SJCRH30 (cell line): ENCODE measurements around the gene PTK7. TPM values are rescaled to one million over a fixed set of nuclear protein-coding genes. Genes with fewer than 3 reads are reported as not detected.

Experiments used
- DNase-seq, 2 experiments: peaks; one replicate each; pipeline ENCODE4 v3.0.0-alpha.2; 2015 to 2020
- H3K27ac ChIP-seq: fragments of 250-450 bp; sonication (Bioruptor Pico); 2 replicates; pipeline ENCODE4 v1.5.1; 2020; ENCODE audit warnings: mild to moderate bottlenecking, moderate library complexity
- H3K27me3 ChIP-seq: fragments of 250-450 bp; sonication (Bioruptor Pico); 2 replicates; pipeline ENCODE4 v1.5.1; 2020; ENCODE audit warnings: mild to moderate bottlenecking, moderate library complexity
- H3K36me3 ChIP-seq: fragments of 250-450 bp; sonication (Bioruptor Pico); 2 replicates; pipeline ENCODE4 v1.5.1; 2020; ENCODE audit warnings: mild to moderate bottlenecking, moderate library complexity
- H3K4me1 ChIP-seq: fragments of 250-450 bp; sonication (Bioruptor Pico); 2 replicates; pipeline ENCODE4 v1.5.1; 2020; ENCODE audit warnings: mild to moderate bottlenecking, moderate library complexity
- H3K4me3 ChIP-seq: fragments of 250-450 bp; sonication (Bioruptor Pico); 2 replicates; pipeline ENCODE4 v1.5.1; 2020; ENCODE audit warnings: mild to moderate bottlenecking, moderate library complexity
- H3K9me3 ChIP-seq: fragments of 250-450 bp; sonication (Bioruptor Pico); replicated peaks from 2 replicates; pipeline ENCODE4 v1.5.1; 2020; ENCODE audit warnings: mild to moderate bottlenecking, moderate library complexity
- total RNA-seq: library from RNA; depleted of rRNA; stranded (reverse); fragments of >200 nt; shearing (Covaris generic); gene quantifications from 2 replicates; pipeline ENCODE4 v1.2.3, GENCODE V29; 2014

PTK7 gene
- total RNA-seq, 1 experiment from 2014 or later = 88.3 TPM

DNA sequence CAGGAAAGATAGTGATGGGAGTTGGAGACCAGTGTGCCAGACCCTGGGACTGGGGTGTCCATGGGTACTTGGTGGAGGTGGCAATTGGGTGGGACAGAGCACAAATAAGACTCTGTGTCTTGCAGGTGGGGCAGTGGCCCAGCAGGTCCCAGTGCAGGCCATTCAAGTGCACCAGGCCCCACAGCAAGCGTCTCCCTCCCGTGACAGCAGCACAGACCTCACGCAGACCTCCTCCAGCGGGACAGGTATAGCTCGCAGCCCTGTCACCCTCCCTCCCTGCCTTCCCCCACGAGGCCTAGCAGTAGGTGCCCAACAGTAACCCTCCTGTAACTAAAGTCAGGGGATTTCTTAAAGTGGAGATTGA, 100.3 kb downstream of the PTK7 start:
- no peak overlapping the region for H3K27ac ChIP-seq
- peaks cover 14% of the 10 kb centered on the region for H3K4me1 ChIP-seq
- peaks cover 16% of the 10 kb centered on the region for H3K36me3 ChIP-seq
- no peak for DNase-seq
- H3K27me3 ChIP-seq = no peaks in the 10 kb centered on the region
- H3K9me3 ChIP-seq = no peaks in the 10 kb centered on the region
- no peak overlapping the region for H3K4me3 ChIP-seq

DNA sequence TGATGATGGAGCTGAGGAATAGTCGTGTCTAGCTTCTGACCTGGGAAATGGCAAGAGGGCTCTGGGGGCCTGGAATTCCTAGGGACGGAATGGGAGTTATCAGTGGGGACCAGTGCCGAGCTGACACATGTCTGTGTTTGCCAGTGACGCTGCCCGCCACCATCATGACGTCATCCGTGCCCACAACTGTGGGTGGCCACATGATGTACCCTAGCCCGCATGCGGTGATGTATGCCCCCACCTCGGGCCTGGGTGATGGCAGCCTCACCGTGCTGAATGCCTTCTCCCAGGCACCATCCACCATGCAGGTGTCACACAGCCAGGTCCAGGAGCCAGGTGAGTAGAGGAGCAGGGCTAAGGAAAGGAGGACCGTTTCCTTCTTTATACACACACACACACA, 102.0 kb downstream of the PTK7 start:
- H3K27ac ChIP-seq = no peak overlapping the region
- H3K27me3 ChIP-seq = no peaks in the 10 kb centered on the region
- H3K4me1 ChIP-seq = peaks cover 12% of the 10 kb centered on the region
- no peaks in the 10 kb centered on the region for H3K9me3 ChIP-seq
- H3K4me3 ChIP-seq = no peak overlapping the region
- no peak for DNase-seq
- peaks cover 16% of the 10 kb centered on the region for H3K36me3 ChIP-seq

DNA sequence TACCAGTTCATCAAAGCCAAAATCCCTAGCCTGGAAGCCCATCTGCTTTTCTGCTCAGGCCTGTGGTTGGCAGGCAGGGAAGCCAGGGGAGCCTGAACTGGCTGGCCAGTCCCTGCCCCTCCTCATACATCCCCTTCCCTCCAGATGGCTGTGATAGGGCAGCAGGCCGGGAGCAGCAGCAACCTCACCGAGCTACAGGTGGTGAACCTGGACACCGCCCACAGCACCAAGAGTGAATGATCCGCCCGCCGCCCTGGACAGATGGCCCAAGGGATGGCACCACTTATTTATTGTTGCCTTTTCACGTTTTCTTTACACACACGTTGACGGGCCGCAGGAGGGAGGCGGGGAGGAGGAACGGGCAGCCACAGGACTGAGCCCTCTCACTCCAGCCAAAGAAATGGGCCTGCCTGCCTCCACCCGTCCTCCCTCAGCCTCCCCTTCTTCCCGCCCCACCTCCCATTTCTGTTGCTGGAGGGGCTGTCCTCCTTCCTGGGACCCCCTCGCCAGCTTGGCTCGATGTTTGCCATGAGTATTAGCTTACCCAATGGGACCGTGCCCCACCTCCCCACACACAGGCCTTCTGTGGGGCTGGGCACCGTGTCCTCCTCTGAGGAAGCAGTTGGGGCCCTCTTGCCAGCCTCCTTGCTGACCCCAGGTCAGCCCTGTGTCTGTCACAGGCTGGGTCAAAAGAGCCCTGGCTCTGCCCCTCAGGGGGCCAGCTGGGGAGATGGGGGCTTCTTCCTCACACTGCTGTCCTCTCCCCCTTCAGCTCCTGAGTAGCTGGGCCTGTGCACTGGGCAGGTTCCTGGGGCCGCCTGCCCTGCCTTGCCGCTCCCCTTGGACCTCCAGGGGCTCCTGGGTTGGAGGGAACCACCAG, 103.1 kb downstream of the PTK7 start:
- H3K27ac ChIP-seq = no peak overlapping the region
- no peaks in the 10 kb centered on the region for H3K27me3 ChIP-seq
- H3K36me3 ChIP-seq = peaks cover 16% of the 10 kb centered on the region
- no peak for DNase-seq
- no peaks in the 10 kb centered on the region for H3K9me3 ChIP-seq
- H3K4me3 ChIP-seq = no peak overlapping the region
- H3K4me1 ChIP-seq = peaks cover 6% of the 10 kb centered on the region; the same call in 1 of the 2 replicates

DNA sequence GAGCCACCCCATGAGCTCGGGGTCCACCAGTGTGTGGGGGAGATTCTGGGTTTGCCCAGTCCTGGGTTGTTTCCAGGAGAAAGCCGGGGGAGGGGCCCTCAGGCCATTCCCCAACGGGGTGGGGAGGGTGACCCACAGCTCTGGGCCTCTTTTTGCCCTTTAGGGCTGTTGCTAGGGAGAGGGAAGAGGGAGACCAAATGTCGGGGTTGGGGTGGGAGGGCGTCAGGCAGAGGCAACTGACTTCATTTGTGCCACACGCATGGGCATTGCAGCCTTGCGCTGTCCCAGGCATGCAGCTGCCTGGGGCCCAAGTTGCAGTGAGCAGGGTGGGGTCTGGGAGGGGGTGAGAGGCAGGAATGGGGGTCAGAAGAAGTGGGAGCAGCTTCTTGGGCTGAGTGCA, 103.9 kb downstream of the PTK7 start:
- H3K27me3 ChIP-seq = no peaks in the 10 kb centered on the region
- no peak overlapping the region for H3K4me3 ChIP-seq
- no peak for DNase-seq
- H3K36me3 ChIP-seq = peaks cover 19% of the 10 kb centered on the region
- peaks cover 3% of the 10 kb centered on the region; the same call in 1 of the 2 replicates for H3K4me1 ChIP-seq
- no peaks in the 10 kb centered on the region for H3K9me3 ChIP-seq
- no peak overlapping the region for H3K27ac ChIP-seq

DNA sequence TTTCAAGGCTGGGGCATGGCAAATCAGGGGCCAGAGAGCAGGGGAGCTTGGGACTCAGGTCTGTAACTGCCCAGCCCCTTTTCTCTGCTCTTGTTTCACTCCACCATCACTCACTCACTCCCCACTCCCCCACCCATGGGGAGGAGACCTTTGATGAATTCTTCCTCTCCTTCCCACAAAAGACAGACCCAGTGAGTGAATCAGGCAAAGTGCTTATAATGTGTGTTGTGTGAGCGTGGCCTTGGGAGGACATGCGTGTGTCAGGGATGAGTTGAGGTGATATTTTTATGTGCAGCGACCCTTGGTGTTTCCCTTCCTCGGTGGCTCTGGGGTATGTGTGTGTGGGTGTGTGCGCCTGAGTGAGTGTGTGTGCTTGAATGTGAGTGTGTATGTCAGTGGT, 104.9 kb downstream of the PTK7 start:
- Histone ChIP-seq H3K27ac (no peak overlapping the region), H3K4me3 (no peak overlapping the region), H3K36me3 (peaks cover 20% of the 10 kb centered on the region), H3K27me3 (no peaks in the 10 kb centered on the region), H3K9me3 (no peaks in the 10 kb centered on the region), H3K4me1 (0 out of 2 replicates have a peak, but pooled peaks cover 2% of the 10 kb centered on the region)
- DNase-seq = no peak

DNA sequence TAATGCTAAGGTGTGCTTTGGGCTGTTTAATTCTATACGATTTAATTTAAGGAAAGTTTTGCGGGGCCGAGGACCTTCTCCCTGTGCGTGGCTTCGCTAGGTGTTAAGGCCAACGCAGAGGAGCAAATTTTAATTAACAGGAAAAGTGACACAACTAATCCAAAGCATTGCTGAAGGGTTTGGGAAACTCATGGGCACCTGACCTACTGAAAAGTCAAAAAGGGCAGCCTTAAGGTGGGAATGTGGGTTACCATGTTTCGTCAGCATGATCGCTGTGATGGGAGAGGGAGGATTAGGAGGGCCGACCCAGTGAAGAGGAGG, 105.5 kb downstream of the PTK7 start:
- peaks cover 20% of the 10 kb centered on the region for H3K36me3 ChIP-seq
- no peaks in the 10 kb centered on the region for H3K27me3 ChIP-seq
- H3K9me3 ChIP-seq = no peaks in the 10 kb centered on the region
- H3K27ac ChIP-seq = peak overlapping the region; percentile 13; the same call in 1 of the 2 replicates
- DNase-seq = no peak
- H3K4me1 ChIP-seq = 0 out of 2 replicates have a peak, but pooled peaks cover 2% of the 10 kb centered on the region
- H3K4me3 ChIP-seq = peak overlapping the region; percentile 71

DNA sequence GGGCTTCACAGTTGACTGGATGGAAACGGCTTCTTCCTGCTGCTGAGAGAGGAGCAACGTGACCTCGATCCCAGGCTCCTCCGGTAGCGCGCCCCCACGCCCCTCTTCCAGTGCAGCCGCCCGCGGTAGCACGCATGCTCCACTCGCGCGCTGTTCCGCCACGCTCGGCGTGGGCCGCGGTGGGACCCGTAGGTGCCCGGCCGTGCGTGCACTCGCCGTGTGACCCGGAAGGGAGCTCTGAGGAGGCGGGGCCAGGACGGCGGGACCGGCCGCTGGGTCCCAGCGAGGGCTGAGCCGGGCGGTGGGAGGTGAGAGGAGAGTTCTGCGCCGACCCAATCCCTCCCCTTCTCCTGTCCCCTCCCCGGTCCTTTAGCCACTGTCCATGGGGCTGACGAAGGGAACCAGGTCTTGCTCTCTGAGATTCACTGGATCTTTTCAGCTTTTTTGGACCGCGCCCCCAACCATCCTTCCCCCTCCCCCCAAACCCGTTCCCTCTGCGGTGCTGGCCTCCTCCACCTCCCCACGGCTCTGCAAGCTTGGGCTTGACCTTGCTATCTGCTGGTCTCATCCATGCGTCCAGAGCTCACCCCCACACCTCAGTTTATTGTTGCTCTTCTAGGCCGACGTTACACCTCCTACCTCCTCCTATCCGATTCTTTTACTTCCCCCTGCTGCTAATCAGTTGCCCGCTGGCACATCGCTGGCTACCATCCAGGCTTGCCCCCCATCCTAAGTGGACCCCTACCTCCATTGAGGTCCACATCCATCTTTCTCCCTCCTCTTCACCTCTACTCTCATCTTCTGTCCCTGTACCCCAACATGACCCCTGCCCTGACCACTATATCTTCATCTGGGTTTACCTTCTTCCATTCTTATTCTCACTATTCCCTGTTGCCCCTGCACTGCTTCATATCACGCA, 106.1 kb downstream of the PTK7 start, which contains the start of gene CUL9:
Gene CUL9 (plus strand): TSS at position 255 of the 919 bp plus-strand sequence. CDS start 2,115 bp downstream, outside the sequence.
- Histone ChIP-seq H3K27ac (peak within 1 kb of the TSS; percentile 13; the same call in 1 of the 2 replicates), H3K36me3 (peaks cover 20% of the 10 kb centered on the region), H3K27me3 (no peaks in the 10 kb centered on the region), H3K9me3 (no peaks in the 10 kb centered on the region), H3K4me3 (peak within 1 kb of the TSS; percentile 71), H3K4me1 (0 out of 2 replicates have a peak, but pooled peaks cover 2% of the 10 kb centered on the region)
- DNase-seq = peak; percentile 81

DNA sequence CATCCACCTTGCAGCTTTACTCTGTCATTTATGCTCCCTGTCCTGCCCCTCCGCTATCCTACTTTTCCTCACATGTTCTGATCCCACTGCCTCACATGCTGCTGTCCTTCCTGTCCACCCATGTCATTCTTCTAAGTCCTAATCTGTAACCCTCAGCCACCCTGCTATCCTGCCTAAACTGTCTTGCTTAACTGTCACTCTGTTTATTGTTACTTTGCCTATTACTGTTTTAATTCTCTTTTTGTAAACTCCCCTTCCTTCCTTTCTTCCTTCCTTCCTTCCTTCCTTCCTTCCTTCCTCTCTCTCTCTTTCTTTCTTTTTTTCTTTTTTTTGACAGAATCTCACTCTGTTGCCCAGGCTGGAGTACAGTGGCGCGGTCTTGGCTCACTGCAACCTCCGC, 107.3 kb downstream of the PTK7 start:
- no peaks in the 10 kb centered on the region for H3K9me3 ChIP-seq
- H3K27ac ChIP-seq = no peak overlapping the region
- DNase-seq = no peak
- peaks cover 20% of the 10 kb centered on the region for H3K36me3 ChIP-seq
- H3K4me1 ChIP-seq = 0 out of 2 replicates have a peak, but pooled peaks cover 2% of the 10 kb centered on the region
- H3K4me3 ChIP-seq = no peak overlapping the region
- H3K27me3 ChIP-seq = no peaks in the 10 kb centered on the region

DNA sequence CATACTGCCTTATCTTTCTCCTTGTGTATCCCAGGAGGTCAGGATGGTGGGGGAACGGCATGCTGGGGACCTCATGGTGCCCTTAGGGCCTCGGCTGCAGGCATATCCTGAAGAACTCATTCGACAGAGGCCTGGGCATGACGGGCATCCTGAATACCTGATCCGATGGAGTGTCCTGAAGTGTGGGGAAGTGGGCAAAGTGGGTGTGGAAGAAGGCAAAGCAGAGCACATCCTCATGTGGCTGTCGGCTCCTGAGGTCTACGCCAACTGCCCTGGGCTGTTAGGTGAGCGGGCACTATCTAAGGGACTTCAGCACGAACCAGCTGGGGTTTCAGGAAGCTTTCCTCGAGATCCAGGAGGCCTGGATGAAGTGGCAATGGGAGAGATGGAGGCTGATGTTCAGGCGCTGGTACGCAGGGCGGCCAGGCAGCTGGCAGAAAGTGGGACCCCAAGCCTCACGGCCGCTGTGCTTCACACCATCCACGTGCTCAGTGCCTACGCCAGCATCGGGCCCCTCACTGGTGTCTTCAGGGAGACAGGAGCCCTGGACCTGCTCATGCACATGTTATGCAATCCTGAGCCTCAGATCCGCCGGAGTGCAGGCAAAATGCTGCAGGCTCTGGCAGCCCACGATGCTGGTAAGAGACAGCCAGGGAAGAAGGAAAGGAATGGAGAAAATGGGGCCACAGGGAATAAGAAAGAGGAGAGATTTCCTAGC, 108.3 kb downstream of the PTK7 start:
- no peak overlapping the region for H3K27ac ChIP-seq
- H3K27me3 ChIP-seq = no peaks in the 10 kb centered on the region
- no peaks in the 10 kb centered on the region for H3K9me3 ChIP-seq
- 0 out of 2 replicates have a peak, but pooled peaks cover 2% of the 10 kb centered on the region for H3K4me1 ChIP-seq
- no peak for DNase-seq
- H3K36me3 ChIP-seq = peaks cover 14% of the 10 kb centered on the region
- H3K4me3 ChIP-seq = no peak overlapping the region

DNA sequence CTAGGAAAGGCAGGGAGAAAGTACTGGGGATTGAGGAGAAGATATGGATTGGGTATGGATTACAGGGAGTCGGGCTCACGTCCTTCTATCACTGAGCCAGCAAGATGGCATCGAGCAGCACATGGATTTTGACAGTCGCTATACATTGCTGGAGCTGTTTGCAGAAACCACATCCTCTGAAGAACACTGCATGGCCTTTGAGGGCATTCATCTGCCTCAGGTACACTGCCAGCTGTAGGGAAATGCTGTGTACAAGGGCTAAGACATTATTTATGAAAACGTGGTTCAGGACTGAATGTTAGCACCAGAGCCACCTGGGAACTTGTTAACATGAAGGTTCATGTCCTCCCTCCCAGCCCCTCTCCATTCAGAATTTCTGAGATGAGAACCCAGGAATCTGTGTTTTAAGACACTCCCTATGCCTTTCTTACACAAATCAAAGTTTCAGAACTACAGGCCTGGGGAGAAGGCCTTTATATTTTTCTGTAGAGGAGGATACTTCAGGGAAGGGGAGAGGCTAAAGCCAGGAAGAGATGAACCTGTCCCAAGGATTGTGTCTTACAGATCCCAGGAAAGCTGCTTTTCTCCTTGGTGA, 109.4 kb downstream of the PTK7 start:
- Histone ChIP-seq H3K4me1 (0 out of 2 replicates have a peak, but pooled peaks cover 2% of the 10 kb centered on the region), H3K27ac (no peak overlapping the region), H3K36me3 (peaks cover 14% of the 10 kb centered on the region), H3K4me3 (no peak overlapping the region), H3K27me3 (no peaks in the 10 kb centered on the region), H3K9me3 (no peaks in the 10 kb centered on the region)
- DNase-seq = no peak

DNA sequence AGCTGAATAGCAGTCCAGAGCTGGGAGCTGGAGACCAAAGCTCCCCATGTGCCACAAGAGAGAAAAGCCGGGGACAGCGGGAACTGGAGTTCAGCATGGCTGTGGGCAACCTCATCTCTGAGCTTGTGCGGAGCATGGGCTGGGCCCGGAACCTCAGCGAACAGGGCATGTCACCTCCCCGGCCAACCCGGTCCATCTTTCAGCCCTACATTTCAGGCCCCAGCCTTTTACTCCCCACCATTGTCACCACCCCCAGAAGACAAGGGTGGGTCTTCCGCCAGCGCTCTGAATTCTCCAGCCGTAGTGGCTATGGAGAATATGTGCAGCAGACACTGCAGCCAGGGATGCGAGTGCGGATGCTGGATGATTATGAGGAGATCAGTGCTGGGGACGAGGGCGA, 109.9 kb downstream of the PTK7 start:
- H3K9me3 ChIP-seq = no peaks in the 10 kb centered on the region
- no peaks in the 10 kb centered on the region for H3K27me3 ChIP-seq
- H3K27ac ChIP-seq = no peak overlapping the region
- H3K4me3 ChIP-seq = no peak overlapping the region
- H3K36me3 ChIP-seq = peaks cover 11% of the 10 kb centered on the region
- 0 out of 2 replicates have a peak, but pooled peaks cover 2% of the 10 kb centered on the region for H3K4me1 ChIP-seq
- no peak for DNase-seq

DNA sequence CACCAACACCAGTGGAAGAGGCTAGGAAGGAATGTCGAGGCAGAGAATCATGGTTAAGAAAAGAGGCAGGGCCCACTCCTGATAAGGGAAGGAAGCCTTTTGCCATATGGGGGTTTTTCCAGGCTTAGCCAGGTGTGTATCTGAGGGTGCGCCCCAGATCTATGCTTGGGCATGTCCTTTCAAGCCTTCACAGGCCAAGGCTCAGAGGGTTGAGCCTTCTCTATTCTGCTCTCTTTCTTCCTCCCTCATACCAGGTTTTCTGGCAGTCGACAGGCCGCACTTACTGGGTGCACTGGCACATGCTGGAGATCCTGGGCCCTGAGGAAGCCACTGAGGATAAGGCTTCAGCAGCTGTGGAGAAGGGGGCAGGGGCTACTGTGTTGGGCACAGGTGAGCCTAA, 110.6 kb downstream of the PTK7 start:
- no peak for DNase-seq
- no peaks in the 10 kb centered on the region for H3K9me3 ChIP-seq
- H3K4me3 ChIP-seq = no peak overlapping the region
- H3K27ac ChIP-seq = no peak overlapping the region
- H3K27me3 ChIP-seq = no peaks in the 10 kb centered on the region
- peaks cover 11% of the 10 kb centered on the region for H3K36me3 ChIP-seq
- no peaks in the 10 kb centered on the region for H3K4me1 ChIP-seq

DNA sequence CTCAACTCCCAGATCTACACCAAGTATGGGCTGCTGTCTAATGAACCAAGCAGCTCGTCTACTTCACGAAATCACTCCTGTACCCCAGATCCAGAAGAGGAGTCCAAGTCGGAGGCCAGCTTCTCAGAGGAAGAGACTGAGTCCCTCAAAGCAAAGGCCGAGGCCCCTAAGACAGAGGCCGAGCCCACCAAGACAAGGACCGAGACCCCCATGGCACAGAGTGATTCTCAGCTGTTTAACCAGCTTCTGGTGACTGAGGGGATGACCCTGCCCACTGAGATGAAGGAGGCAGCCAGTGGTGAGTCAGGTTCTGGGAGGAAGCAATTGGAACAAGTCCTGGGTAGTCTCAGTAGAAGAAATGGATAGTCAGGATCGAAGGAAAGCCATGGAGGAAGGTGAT, 111.7 kb downstream of the PTK7 start:
- no peak for DNase-seq
- Histone ChIP-seq H3K36me3 (peaks cover 11% of the 10 kb centered on the region), H3K9me3 (no peaks in the 10 kb centered on the region), H3K4me1 (no peaks in the 10 kb centered on the region), H3K4me3 (no peak overlapping the region), H3K27me3 (no peaks in the 10 kb centered on the region), H3K27ac (no peak overlapping the region)

DNA sequence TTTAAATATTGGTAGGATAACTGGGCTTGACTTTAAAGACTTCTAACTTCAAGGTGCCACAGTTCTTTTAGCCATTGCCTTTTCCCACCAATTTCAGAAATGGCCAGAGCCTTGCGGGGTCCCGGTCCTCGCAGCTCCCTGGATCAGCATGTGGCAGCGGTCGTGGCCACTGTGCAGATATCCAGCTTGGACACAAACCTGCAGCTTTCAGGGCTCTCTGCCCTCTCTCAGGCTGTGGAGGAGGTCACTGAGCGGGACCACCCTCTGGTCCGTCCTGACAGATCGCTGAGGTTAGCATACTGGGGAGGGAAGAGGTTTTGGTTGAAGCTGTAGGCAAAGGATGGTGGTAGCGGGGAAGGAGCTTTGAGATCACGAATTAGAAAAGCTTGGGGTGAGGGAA, 112.3 kb downstream of the PTK7 start:
- Histone ChIP-seq H3K27me3 (no peaks in the 10 kb centered on the region), H3K4me1 (no peaks in the 10 kb centered on the region), H3K36me3 (peaks cover 14% of the 10 kb centered on the region), H3K9me3 (no peaks in the 10 kb centered on the region), H3K27ac (no peak overlapping the region), H3K4me3 (no peak overlapping the region)
- no peak for DNase-seq
